Lung (tissue), 12 donors: ENCODE measurements around the gene IGHMBP2. TPM values are rescaled to one million over a fixed set of nuclear protein-coding genes. Genes with fewer than 3 reads are reported as not detected.

Source experiments
- ATAC-seq: fragments of 200-7000 bp; cut with Tn5 transposase; one replicate; pipeline ENCODE4 v1.9.1; 2020; ENCODE audit warnings: moderate number of reproducible peaks; ENCODE audit not compliant: insufficient read depth, low FRiP score
- DNase-seq, 3 donors: peaks; one replicate each; pipeline ENCODE4 v3.0.0-alpha.2; 2013 to 2017
- H3K27ac ChIP-seq, 2 donors: one replicate each; pipeline ENCODE4 v1.5.1; 2013; ENCODE audit warnings: mild to moderate bottlenecking in 2 of 2, moderate library complexity in 2 of 2, control low read depth in 1 of 2, inconsistent platforms in 1 of 2, low read depth in 1 of 2, low read length in 1 of 2
- H3K27me3 ChIP-seq, 3 donors: one replicate each; pipeline ENCODE4 v1.5.1; 2013; ENCODE audit warnings: low read length in 2 of 3; ENCODE audit not compliant: control insufficient read depth in 3 of 3, insufficient read depth in 3 of 3
- H3K36me3 ChIP-seq, 4 donors: one replicate each; pipeline ENCODE4 v1.5.1; 2013; ENCODE audit warnings: low read length in 4 of 4, mild to moderate bottlenecking in 1 of 4, moderate library complexity in 1 of 4; ENCODE audit not compliant: control insufficient read depth in 4 of 4, insufficient read depth in 4 of 4
- H3K4me1 ChIP-seq, 5 donors: one replicate each; pipeline ENCODE4 v1.5.1; 2013; ENCODE audit warnings: low read length in 5 of 5, mild to moderate bottlenecking in 2 of 5, moderate library complexity in 1 of 5; ENCODE audit not compliant: control insufficient read depth in 5 of 5, insufficient read depth in 5 of 5
- H3K4me3 ChIP-seq: one replicate; pipeline ENCODE4 v1.5.1; 2013; ENCODE audit warnings: mild to moderate bottlenecking, control low read depth, moderate library complexity
- H3K9ac ChIP-seq, 2 donors: one replicate each; pipeline ENCODE4 v1.5.1; 2013; ENCODE audit warnings: low read length in 2 of 2, control low read depth in 1 of 2; ENCODE audit not compliant: insufficient read depth in 1 of 2
- H3K9me3 ChIP-seq, 4 donors: one replicate each; pipeline ENCODE4 v1.5.1; 2013; ENCODE audit warnings: low read length in 3 of 4, mild to moderate bottlenecking in 1 of 4, moderate library complexity in 1 of 4; ENCODE audit not compliant: control insufficient read depth in 4 of 4, insufficient read depth in 3 of 4
- WGBS, 2 donors: extraction: QIAGEN DNeasy Blood & Tissue Kit; methylation state at CpG; one replicate each; pipeline ENCODE4 v1.1.7; 2013; 5-methylcytosine and 5-hydroxymethylcytosine counted together
- polyA plus RNA-seq, 2 donors: library from polyadenylated mRNA; stranded (reverse); fragments of 200-250 nt; gene quantifications; one replicate each; pipeline ENCODE4 v1.2.1, GENCODE V29; 2013
- total RNA-seq, 2 donors: library from RNA; depleted of rRNA in 1 of 2; stranded (reverse); fragments of >200 nt in 1 of 2; gene quantifications; one replicate each; pipeline ENCODE4 v1.2.1, GENCODE V29; 2014 to 2021
- TF ChIP-seq, protein P1 (sequence below): IDR thresholded peaks from 2 replicates; pipeline ENCODE4 v1.5.1; 2012; ENCODE audit warnings: mild to moderate bottlenecking; ENCODE audit errors: control extremely low read depth, extremely low read depth
- donor health status: control.
- donor health status: control.
- donor health status: Bipolar disorder and iron deficiency.
- donor health status: healthy.
- donor health status: DM: yes; HTN: yes; CAD: no.

Gene IGHMBP2
- total and polyA plus RNA-seq, 4 donors: 12.4 to 21.0 (median 17.6) TPM

DNA sequence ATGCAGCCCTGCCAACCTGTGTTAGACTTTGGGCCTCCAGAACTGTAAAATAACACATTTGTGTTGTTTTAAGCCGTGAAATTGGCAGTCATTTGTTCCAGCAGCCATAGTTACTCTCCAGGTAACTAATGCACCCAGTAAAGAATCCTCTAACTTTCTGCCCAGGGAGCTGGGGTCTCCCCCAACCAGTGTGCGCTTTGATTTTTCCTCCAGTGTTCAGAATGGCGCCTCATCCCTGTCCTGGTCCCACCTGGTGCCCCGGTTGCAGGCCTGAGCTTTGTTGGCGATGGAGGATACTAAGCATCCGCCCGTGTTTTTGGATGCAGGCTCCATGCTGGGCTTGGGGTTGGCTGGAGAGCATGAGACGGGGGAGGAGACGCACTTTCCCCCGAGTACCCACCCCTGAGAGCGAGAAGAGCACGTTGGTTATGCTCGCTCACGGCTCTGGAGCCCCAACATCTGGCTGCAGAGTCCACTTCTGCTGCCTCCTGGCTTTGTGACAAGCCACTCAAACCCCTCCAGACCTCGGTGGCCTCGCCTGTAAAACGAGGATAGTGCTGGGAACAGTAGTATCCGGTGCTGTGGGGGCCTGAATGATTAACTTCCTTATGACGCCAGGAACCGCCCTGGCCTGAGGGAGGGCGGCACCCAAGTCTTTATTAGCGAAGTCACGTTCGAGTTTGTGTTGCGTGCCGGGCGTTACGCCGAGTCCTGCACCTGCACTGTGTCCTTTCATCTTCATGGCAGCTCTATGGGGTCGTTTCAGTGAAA lies 51.3 kb downstream of the IGHMBP2 start:
- no peaks in the 10 kb centered on the region for H3K9me3 ChIP-seq
- ATAC-seq (no peak), DNase-seq (peak; percentile 38 to 65 (median 52))
- 27 to 32% methylated on average over 30 of the region's 30 CpGs for WGBS, 2 donors
- H3K4me1 ChIP-seq: peaks cover 0 to 9% (median 0%) of the 10 kb centered on the region in 5 donors
- no peaks in the 10 kb centered on the region for H3K36me3 ChIP-seq
- no peak overlapping the region for H3K9ac ChIP-seq
- no peak overlapping the region for H3K4me3 ChIP-seq
- no peak overlapping the region for H3K27ac ChIP-seq
- TF ChIP-seq, protein P1, sequence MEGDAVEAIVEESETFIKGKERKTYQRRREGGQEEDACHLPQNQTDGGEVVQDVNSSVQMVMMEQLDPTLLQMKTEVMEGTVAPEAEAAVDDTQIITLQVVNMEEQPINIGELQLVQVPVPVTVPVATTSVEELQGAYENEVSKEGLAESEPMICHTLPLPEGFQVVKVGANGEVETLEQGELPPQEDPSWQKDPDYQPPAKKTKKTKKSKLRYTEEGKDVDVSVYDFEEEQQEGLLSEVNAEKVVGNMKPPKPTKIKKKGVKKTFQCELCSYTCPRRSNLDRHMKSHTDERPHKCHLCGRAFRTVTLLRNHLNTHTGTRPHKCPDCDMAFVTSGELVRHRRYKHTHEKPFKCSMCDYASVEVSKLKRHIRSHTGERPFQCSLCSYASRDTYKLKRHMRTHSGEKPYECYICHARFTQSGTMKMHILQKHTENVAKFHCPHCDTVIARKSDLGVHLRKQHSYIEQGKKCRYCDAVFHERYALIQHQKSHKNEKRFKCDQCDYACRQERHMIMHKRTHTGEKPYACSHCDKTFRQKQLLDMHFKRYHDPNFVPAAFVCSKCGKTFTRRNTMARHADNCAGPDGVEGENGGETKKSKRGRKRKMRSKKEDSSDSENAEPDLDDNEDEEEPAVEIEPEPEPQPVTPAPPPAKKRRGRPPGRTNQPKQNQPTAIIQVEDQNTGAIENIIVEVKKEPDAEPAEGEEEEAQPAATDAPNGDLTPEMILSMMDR: no peak
- H3K27me3 ChIP-seq: no peaks in the 10 kb centered on the region

DNA sequence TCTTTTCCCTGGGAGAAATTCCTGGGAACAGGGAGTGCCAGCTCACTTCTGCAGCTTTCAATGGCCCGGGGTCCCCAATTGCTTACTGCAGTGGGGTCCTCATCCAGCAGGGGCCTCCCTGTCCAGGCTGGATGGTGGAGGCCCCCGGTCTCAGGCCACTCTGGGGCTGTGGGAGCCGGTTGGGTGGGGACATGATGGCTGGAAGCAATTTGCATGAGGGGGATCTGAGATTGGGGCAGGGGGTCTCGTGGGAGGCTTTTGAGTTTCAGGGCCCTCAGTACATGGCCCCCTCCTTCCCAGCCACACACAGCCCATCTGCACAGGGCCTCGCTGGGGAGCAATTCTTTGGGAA lies 51.9 kb downstream of the IGHMBP2 start:
- no peak overlapping the region for H3K27ac ChIP-seq
- H3K9me3 ChIP-seq: no peaks in the 10 kb centered on the region
- 26 to 30% methylated on average over 5 of the region's 5 CpGs for WGBS, 2 donors
- no peak overlapping the region for H3K4me3 ChIP-seq
- H3K27me3 ChIP-seq: no peaks in the 10 kb centered on the region
- no peak overlapping the region for H3K9ac ChIP-seq
- DNase-seq: no peak
- TF ChIP-seq, protein P1: no peak
- no peak for ATAC-seq
- H3K36me3 ChIP-seq: no peaks in the 10 kb centered on the region
- peaks cover 0 to 9% (median 0%) of the 10 kb centered on the region in 5 donors for H3K4me1 ChIP-seq

DNA sequence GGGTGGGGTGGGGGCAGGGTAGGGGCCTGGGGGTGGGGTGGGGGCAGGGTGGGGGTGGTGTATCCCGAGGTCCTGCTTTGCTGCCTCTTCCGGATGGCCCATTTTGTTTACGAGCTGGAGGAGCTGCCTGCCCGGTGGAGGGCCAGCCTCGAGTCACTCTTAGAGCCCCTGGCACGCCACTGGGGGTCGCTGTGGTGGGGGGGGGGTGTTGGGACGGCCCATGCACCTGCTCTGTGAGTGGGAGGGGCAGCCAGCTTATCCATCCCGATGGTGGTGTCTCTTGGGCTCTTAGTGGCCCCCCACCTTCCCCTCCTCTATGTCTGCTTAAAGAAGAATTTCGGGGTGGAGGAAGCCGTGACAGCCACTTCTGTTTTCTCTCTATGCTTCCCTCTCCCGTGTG lies 52.5 kb downstream of the IGHMBP2 start:
- no peaks in the 10 kb centered on the region for H3K36me3 ChIP-seq
- no peaks in the 10 kb centered on the region for H3K27me3 ChIP-seq
- H3K4me3 ChIP-seq: no peak overlapping the region
- H3K4me1 ChIP-seq: peaks cover 0 to 9% (median 0%) of the 10 kb centered on the region in 5 donors
- DNase-seq (peak in 1 of 3 donors; percentile 31), ATAC-seq (no peak)
- no peak overlapping the region for H3K27ac ChIP-seq
- TF ChIP-seq, protein P1: no peak
- no peaks in the 10 kb centered on the region for H3K9me3 ChIP-seq
- no peak overlapping the region for H3K9ac ChIP-seq
- whole genome bisulfite sequencing, 2 donors: 7 to 11% methylated on average over 12 of the region's 12 CpGs
